Mesothelial cell of epicardium (in vitro differentiated cells): ENCODE results near the gene ATXN1. TPM values are rescaled to one million over a fixed set of nuclear protein-coding genes. Genes with fewer than 3 reads are reported as not detected.

Experiments
- DNase-seq, 2 experiments: peaks; one replicate each; pipeline ENCODE4 v3.0.0; 2021; ENCODE audit warnings: low spot score in 2 of 2; ENCODE audit not compliant: unreplicated experiment in 2 of 2
- H3K27ac Mint-ChIP-seq: 2 replicates; pipeline ENCODE4 v1.8.0; 2021; ENCODE audit warnings: mixed read lengths
- H3K27me3 Mint-ChIP-seq: 2 replicates; pipeline ENCODE4 v1.8.0; 2021; ENCODE audit warnings: low read depth, mixed read lengths
- H3K36me3 Mint-ChIP-seq: 2 replicates; pipeline ENCODE4 v1.8.0; 2021; ENCODE audit warnings: mixed read lengths
- H3K4me1 Mint-ChIP-seq: 2 replicates; pipeline ENCODE4 v1.8.0; 2021; ENCODE audit warnings: mixed read lengths
- H3K4me3 Mint-ChIP-seq: 2 replicates; pipeline ENCODE4 v1.8.0; 2021; ENCODE audit warnings: mild to moderate bottlenecking, moderate library complexity, mixed read lengths
- H3K9me3 Mint-ChIP-seq: 2 replicates; pipeline ENCODE4 v1.8.0; 2021; ENCODE audit warnings: mixed read lengths
- total RNA-seq: library from RNA; stranded (reverse); gene quantifications from 3 replicates; pipeline ENCODE4 v1.2.1, GENCODE V29; 2021
- TF ChIP-seq, protein P1 (sequence below): fragments of 200-600 bp; sonication (generic); IDR thresholded peaks from one replicate; pipeline ENCODE4 v1.5.0; 2021; ENCODE audit warnings: antibody characterized with exemption; ENCODE audit not compliant: unreplicated experiment

The ATXN1 gene
- total RNA-seq, 1 donor from 2014 or later: 59.5 TPM

GRCh38 chr6:16778521-16778920 is 17.3 kb upstream of the ATXN1 start:
- Mint-ChIP-seq H3K9me3 (no peaks in the 10 kb centered on the region), H3K27me3 (no peaks in the 10 kb centered on the region), H3K4me3 (no peak overlapping the region), H3K36me3 (no peaks in the 10 kb centered on the region), H3K4me1 (peaks cover 32% of the 10 kb centered on the region), H3K27ac (no peak overlapping the region)
- TF ChIP-seq, protein P1, sequence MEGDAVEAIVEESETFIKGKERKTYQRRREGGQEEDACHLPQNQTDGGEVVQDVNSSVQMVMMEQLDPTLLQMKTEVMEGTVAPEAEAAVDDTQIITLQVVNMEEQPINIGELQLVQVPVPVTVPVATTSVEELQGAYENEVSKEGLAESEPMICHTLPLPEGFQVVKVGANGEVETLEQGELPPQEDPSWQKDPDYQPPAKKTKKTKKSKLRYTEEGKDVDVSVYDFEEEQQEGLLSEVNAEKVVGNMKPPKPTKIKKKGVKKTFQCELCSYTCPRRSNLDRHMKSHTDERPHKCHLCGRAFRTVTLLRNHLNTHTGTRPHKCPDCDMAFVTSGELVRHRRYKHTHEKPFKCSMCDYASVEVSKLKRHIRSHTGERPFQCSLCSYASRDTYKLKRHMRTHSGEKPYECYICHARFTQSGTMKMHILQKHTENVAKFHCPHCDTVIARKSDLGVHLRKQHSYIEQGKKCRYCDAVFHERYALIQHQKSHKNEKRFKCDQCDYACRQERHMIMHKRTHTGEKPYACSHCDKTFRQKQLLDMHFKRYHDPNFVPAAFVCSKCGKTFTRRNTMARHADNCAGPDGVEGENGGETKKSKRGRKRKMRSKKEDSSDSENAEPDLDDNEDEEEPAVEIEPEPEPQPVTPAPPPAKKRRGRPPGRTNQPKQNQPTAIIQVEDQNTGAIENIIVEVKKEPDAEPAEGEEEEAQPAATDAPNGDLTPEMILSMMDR: no peak
- DNase-seq: no peak

DNA sequence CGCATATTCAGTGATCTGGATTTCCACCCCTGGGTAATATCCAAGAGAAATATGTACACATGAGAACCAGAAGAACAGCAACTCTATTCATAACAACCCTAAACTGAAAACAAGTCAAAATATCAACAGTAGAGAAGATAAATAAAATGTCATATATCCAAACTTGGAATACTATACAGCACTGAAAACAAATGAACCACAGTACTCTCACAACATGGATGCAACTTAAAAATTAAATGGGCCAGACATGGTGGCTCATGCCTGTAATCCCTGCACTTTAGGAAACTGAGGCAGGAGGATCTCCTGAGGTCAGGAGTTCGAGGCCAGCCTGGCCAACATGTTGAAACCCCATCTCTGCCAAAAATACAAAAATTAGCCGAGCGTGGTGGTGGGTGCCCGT is 16.5 kb upstream of the ATXN1 start:
- H3K4me1 Mint-ChIP-seq: peaks cover 32% of the 10 kb centered on the region
- no peak overlapping the region for H3K27ac Mint-ChIP-seq
- H3K27me3 Mint-ChIP-seq: no peaks in the 10 kb centered on the region
- DNase-seq: no peak
- no peaks in the 10 kb centered on the region for H3K36me3 Mint-ChIP-seq
- TF ChIP-seq, protein P1: no peak
- no peak overlapping the region for H3K4me3 Mint-ChIP-seq
- H3K9me3 Mint-ChIP-seq: no peaks in the 10 kb centered on the region

GRCh38 chr6:16776394-16777017 is 15.2 kb upstream of the ATXN1 start:
- H3K4me3 Mint-ChIP-seq: no peak overlapping the region
- H3K27ac Mint-ChIP-seq: peak overlapping the region; percentile 79
- TF ChIP-seq, protein P1: peak; percentile 33
- peaks cover 22% of the 10 kb centered on the region for H3K4me1 Mint-ChIP-seq
- no peaks in the 10 kb centered on the region for H3K27me3 Mint-ChIP-seq
- H3K36me3 Mint-ChIP-seq: no peaks in the 10 kb centered on the region
- no peaks in the 10 kb centered on the region for H3K9me3 Mint-ChIP-seq
- DNase-seq: no peak

DNA sequence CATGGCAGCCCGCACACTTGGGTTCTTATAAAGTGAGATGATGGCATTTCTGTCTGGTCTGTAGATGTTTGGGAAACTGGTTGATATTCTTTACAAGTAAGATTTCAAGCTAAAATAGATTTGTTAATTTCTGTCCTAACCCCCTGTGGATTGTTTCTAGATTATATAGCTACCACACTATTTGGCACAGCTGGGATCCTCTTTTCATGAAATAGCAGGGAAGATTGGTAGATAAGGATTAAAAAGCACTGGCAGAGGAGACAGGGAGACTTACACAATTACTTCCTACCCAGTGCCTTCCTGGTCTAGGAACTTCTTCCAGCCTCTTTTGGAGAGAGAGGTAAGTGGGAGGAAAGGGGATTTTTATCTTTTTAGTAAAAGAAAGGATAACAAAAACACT is 13.2 kb upstream of the ATXN1 start:
- Mint-ChIP-seq H3K27ac (no peak overlapping the region), H3K36me3 (no peaks in the 10 kb centered on the region), H3K4me1 (peaks cover 32% of the 10 kb centered on the region), H3K9me3 (no peaks in the 10 kb centered on the region), H3K4me3 (no peak overlapping the region), H3K27me3 (no peaks in the 10 kb centered on the region)
- TF ChIP-seq, protein P1: no peak
- no peak for DNase-seq

GRCh38 chr6:16773362-16773761 is 12.1 kb upstream of the ATXN1 start:
- no peaks in the 10 kb centered on the region for H3K27me3 Mint-ChIP-seq
- no peak overlapping the region for H3K4me3 Mint-ChIP-seq
- H3K4me1 Mint-ChIP-seq: peaks cover 43% of the 10 kb centered on the region
- H3K9me3 Mint-ChIP-seq: no peaks in the 10 kb centered on the region
- H3K27ac Mint-ChIP-seq: no peak overlapping the region
- no peaks in the 10 kb centered on the region for H3K36me3 Mint-ChIP-seq
- TF ChIP-seq, protein P1: no peak
- DNase-seq: no peak
